BJ (cell line): ENCODE results near the gene HERC2. TPM values are rescaled to one million over a fixed set of nuclear protein-coding genes. Genes with fewer than 3 reads are reported as not detected.

ENCODE experiments used
- CTCF ChIA-PET: fragments of 350-600 bp; formaldehyde crosslinking; extraction: SDS; loops from one replicate; lab custom pipeline; 2021; ENCODE audit warnings: antibody characterized with exemption, inconsistent platforms; lab: Yijun Ruan, JAX
- POLR2A ChIA-PET: fragments of 300-600 bp; sonication (Branson Sonifier 250); formaldehyde crosslinking; extraction: SDS; loops from one replicate; lab custom pipeline; 2021; ENCODE audit warnings: antibody characterized with exemption; lab: Charles Lee
- DNase-seq: peaks from one replicate; pipeline ENCODE4 v3.0.0-alpha.2; 2011; ENCODE audit warnings: low read depth
- H3K27me3 ChIP-seq: 2 replicates; pipeline ENCODE4 v1.6.0; 2011; ENCODE audit warnings: low read length; ENCODE audit not compliant: control insufficient read depth, insufficient read depth
- H3K36me3 ChIP-seq: 2 replicates; pipeline ENCODE4 v1.5.1; 2011; ENCODE audit warnings: low read length; ENCODE audit not compliant: control insufficient read depth, insufficient read depth
- H3K4me3 ChIP-seq: 2 replicates; pipeline ENCODE4 v1.5.1; 2011; ENCODE audit warnings: low read depth, mild to moderate bottlenecking, control low read depth, low read length
- polyA plus RNA-seq: library from polyadenylated mRNA; depleted of rRNA; stranded (reverse); fragments of >200 nt; gene quantifications from 2 replicates; pipeline ENCODE4 v1.2.3, GENCODE V29; 2011
- TF ChIP-seq, protein P1 (sequence below): IDR thresholded peaks from 2 replicates; pipeline ENCODE4 v1.5.1; 2011; ENCODE audit warnings: low read depth, mild to moderate bottlenecking, control low read depth, inconsistent platforms, low read length, moderate library complexity; ENCODE audit not compliant: insufficient read depth

HERC2 gene
- polyA plus RNA-seq, 1 experiment = 13.1 TPM

GRCh38 chr15:28085489-28086174 lies 236.3 kb downstream of the HERC2 start:
- ChIA-PET POLR2A (no interaction called here), CTCF (interaction anchor here (0.7 to 1.3 kb wide), 5 partner anchors 14 to 41 kb away, joined by 3 to 7 read pairs (median 4); partner anchors contain the start of gene OCA2)
- Histone ChIP-seq H3K4me3 (no peak overlapping the region), H3K27me3 (no peaks in the 10 kb centered on the region), H3K36me3 (no peaks in the 10 kb centered on the region)
- no peak for DNase-seq
- TF ChIP-seq, protein P1, sequence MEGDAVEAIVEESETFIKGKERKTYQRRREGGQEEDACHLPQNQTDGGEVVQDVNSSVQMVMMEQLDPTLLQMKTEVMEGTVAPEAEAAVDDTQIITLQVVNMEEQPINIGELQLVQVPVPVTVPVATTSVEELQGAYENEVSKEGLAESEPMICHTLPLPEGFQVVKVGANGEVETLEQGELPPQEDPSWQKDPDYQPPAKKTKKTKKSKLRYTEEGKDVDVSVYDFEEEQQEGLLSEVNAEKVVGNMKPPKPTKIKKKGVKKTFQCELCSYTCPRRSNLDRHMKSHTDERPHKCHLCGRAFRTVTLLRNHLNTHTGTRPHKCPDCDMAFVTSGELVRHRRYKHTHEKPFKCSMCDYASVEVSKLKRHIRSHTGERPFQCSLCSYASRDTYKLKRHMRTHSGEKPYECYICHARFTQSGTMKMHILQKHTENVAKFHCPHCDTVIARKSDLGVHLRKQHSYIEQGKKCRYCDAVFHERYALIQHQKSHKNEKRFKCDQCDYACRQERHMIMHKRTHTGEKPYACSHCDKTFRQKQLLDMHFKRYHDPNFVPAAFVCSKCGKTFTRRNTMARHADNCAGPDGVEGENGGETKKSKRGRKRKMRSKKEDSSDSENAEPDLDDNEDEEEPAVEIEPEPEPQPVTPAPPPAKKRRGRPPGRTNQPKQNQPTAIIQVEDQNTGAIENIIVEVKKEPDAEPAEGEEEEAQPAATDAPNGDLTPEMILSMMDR = no peak

DNA sequence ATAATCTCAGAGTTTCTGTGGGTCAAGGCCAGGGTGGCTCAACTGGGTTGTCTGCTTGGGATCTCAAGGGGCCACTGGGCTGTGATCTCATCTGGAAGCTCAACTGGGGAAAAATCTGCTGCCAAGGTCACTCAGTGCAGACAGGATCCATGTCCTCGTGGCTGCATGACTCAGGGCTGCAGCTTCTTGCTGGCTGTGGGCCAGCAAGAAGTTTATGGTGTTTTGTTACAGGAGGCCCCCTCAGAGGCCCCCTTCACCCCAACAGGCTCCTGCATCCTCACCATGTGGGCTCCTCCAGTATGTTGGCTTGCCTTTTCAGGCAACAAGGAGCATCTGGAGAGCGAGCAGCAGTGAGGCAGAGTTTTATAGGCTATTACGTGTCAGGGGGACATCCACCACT lies 237.4 kb downstream of the HERC2 start:
- Histone ChIP-seq H3K4me3 (no peak overlapping the region), H3K27me3 (no peaks in the 10 kb centered on the region), H3K36me3 (no peaks in the 10 kb centered on the region)
- TF ChIP-seq, protein P1 = no peak
- DNase-seq = no peak
- ChIA-PET POLR2A (no interaction called here), CTCF (interaction anchor here (1.1 to 1.3 kb wide), 3 partner anchors 19 to 42 kb away, joined by 3 to 7 read pairs (median 6); no protein-coding TSS in a partner anchor)

DNA sequence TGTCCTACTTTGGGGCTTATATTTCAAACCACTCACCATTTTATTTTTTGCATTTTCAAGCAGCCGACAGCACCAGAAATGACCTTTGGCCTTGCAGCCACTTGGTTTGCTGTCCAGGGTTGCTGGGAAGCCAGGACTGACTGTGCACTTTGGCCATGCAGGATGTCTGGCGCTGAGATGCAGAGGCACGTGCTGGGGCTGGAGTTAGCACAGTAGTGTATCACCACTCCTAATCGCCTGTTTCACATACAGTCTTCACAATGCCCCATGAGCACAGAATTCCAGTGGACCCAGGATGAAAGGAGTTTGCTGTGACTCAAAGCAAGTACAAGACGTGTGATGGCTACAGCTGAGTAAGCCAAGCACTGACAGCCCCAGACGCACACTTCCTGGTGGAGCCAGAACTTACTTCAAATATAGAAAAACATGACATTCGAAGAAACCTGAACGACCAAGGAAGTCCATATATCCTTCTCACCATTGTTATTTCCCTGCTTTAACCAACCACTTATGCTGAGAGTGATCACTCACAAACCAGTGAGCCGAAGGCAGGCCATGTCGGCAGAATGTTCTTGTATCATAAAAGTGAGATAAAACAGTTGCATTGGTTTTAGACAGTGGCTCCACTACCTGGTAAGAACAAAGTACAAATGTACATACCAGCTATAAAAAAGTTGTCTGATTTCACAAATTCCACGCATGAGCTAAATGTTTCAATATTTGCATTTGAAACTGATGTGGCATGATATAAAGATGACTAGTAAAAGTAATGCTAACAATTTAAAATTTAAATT lies 238.9 kb downstream of the HERC2 start:
- CTCF ChIA-PET = interaction anchor here (1.0 to 1.2 kb wide), 2 partner anchors 9 to 43 kb away, joined by 4 to 5 read pairs; no protein-coding TSS in a partner anchor
- no peak for DNase-seq

DNA sequence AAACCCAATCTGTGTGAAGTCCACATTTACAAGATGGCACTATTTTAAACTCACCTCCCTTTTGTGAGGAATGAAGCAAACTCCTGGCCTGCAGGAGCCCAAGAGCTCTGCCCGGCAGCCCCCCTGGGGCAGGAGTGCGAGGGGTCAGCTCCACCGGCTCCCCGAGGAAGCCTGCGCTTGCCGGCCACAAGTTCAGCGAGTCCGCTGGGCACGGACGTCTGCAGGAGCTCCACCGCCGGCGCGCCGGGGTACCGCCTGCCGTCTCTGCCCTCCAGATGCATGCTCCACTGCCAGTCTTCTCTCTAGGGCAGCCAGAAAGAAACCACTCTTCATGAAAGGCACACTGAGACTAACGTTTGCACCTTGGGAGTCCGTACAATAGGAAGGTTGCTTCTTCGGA lies 240.4 kb downstream of the HERC2 start:
- no peak for DNase-seq
- Histone ChIP-seq H3K36me3 (no peaks in the 10 kb centered on the region), H3K4me3 (no peak overlapping the region), H3K27me3 (no peaks in the 10 kb centered on the region)
- CTCF ChIA-PET = interaction anchor here (1.6 kb wide), 1 partner anchor 17 kb away, joined by 4 read pairs; no protein-coding TSS in a partner anchor
- TF ChIP-seq, protein P1 = no peak
- POLR2A ChIA-PET = no interaction called here

More for the DNA sequence above, 238.9 kb downstream of the HERC2 start:
- POLR2A ChIA-PET = no interaction called here
- H3K27me3 ChIP-seq = no peaks in the 10 kb centered on the region
- TF ChIP-seq, protein P1 = no peak
- H3K36me3 ChIP-seq = no peaks in the 10 kb centered on the region
- no peak overlapping the region for H3K4me3 ChIP-seq

- TF ChIP-seq, protein P1 = no peak
- Histone ChIP-seq H3K36me3 (no peaks in the 10 kb centered on the region), H3K27me3 (no peaks in the 10 kb centered on the region), H3K4me3 (no peak overlapping the region)
- DNase-seq = no peak
- POLR2A ChIA-PET = no interaction called here
- CTCF ChIA-PET = interaction anchor here (1.6 kb wide), 1 partner anchor 18 kb away, joined by 4 read pairs; no protein-coding TSS in a partner anchor
Measured at GRCh38 chr15:28080386-28080785, 241.6 kb downstream of the HERC2 start.
